ENCODE results near the gene TRPM2. TPM values are rescaled to one million over a fixed set of nuclear protein-coding genes. Genes with fewer than 3 reads are reported as not detected.
"Not testable (repeated sequence)": the region's sequence is repeated elsewhere in the genome, so short reads cannot be mapped to it uniquely, and the experiment has no call there.

The TRPM2 gene
- total RNA-seq, 2 donors from 2014 or later, result 1.6 to 12.5 TPM

GRCh38 chr21:44479556-44480199, 126.3 kb downstream of the TRPM2 start:
- not testable (repeated sequence) for H3K27me3 ChIP-seq (ENCODE audit: control insufficient read depth, insufficient read depth, low read length, poor library complexity, severe bottlenecking); H3K4me1 ChIP-seq (ENCODE audit: control insufficient read depth, insufficient read depth, low read length); H3K9ac ChIP-seq (ENCODE audit: extremely low read depth, low read length, poor library complexity, severe bottlenecking); H3K27me3 Mint-ChIP-seq (ENCODE audit: insufficient read depth); H3K36me3 Mint-ChIP-seq (ENCODE audit: low read depth); H3K27ac ChIP-seq (ENCODE audit: low read depth, low read length); H3K27ac Mint-ChIP-seq; H3K4me3 Mint-ChIP-seq; H3K4me3 ChIP-seq (ENCODE audit: low read length)
- peak; percentile 84 for TF ChIP-seq CTCF (conservative IDR thresholded peaks at IDR 0.05)
- peak; percentile 83 for DNase-seq
- Mint-ChIP-seq H3K4me1 (peaks cover 11% of the 10 kb centered on the region), H3K9me3 (peaks cover 17% of the 10 kb centered on the region)
- Histone ChIP-seq H3K9me3 (ENCODE audit: control insufficient read depth, low read length) (peaks cover 22% of the 10 kb centered on the region), H3K36me3 (ENCODE audit: control insufficient read depth, insufficient read depth, low read length) (peaks cover 42% of the 10 kb centered on the region)
- WGBS, 2 experiments (ENCODE audit: insufficient coverage in 1 of 2, insufficient read length in 1 of 2), result 56 to 100% methylated on average over 4 to 20 of the region's 21 CpGs

- no peak overlapping the region for H3K9ac ChIP-seq (ENCODE audit: extremely low read depth, low read length, poor library complexity, severe bottlenecking)
- DNase-seq, result no peak
- peaks cover 7% of the 10 kb centered on the region for H3K36me3 Mint-ChIP-seq (ENCODE audit: low read depth)
- peaks cover 40% of the 10 kb centered on the region for H3K36me3 ChIP-seq (ENCODE audit: control insufficient read depth, insufficient read depth, low read length)
- H3K9me3 Mint-ChIP-seq, result peaks cover 17% of the 10 kb centered on the region
- no peak overlapping the region for H3K27ac Mint-ChIP-seq
- no peaks in the 10 kb centered on the region for H3K4me1 ChIP-seq (ENCODE audit: control insufficient read depth, insufficient read depth, low read length)
- H3K9me3 ChIP-seq (ENCODE audit: control insufficient read depth, low read length), result peaks cover 22% of the 10 kb centered on the region
- H3K4me1 Mint-ChIP-seq, result peaks cover 11% of the 10 kb centered on the region
- TF ChIP-seq CTCF (conservative IDR thresholded peaks at IDR 0.05), result no peak
- 93% methylated on average over 5 to 16 of the region's 16 CpGs for WGBS, 2 experiments (ENCODE audit: insufficient coverage in 1 of 2, insufficient read length in 1 of 2)
- H3K4me3 Mint-ChIP-seq, result no peak overlapping the region
- H3K27me3 Mint-ChIP-seq (ENCODE audit: insufficient read depth), result no peaks in the 10 kb centered on the region
- no peak overlapping the region for H3K27ac ChIP-seq (ENCODE audit: low read depth, low read length)
- H3K4me3 ChIP-seq (ENCODE audit: low read length), result no peak overlapping the region
- no peaks in the 10 kb centered on the region for H3K27me3 ChIP-seq (ENCODE audit: control insufficient read depth, insufficient read depth, low read length, poor library complexity, severe bottlenecking)
Measured at GRCh38 chr21:44480200-44481053, 127.0 kb downstream of the TRPM2 start.

- no peak for TF ChIP-seq CTCF (conservative IDR thresholded peaks at IDR 0.05)
- Histone ChIP-seq H3K27me3 (ENCODE audit: control insufficient read depth, insufficient read depth, low read length, poor library complexity, severe bottlenecking) (no peaks in the 10 kb centered on the region), H3K4me3 (ENCODE audit: low read length) (peak overlapping the region; percentile 64), H3K9me3 (ENCODE audit: control insufficient read depth, low read length) (peaks cover 24% of the 10 kb centered on the region), H3K36me3 (ENCODE audit: control insufficient read depth, insufficient read depth, low read length) (peaks cover 18% of the 10 kb centered on the region), H3K27ac (ENCODE audit: low read depth, low read length) (peak overlapping the region; percentile 24), H3K9ac (ENCODE audit: extremely low read depth, low read length, poor library complexity, severe bottlenecking) (peak overlapping the region; percentile 49), H3K4me1 (ENCODE audit: control insufficient read depth, insufficient read depth, low read length) (no peaks in the 10 kb centered on the region)
- Mint-ChIP-seq H3K27me3 (ENCODE audit: insufficient read depth) (no peaks in the 10 kb centered on the region), H3K4me1 (peaks cover 13% of the 10 kb centered on the region), H3K4me3 (no peak overlapping the region), H3K27ac (no peak overlapping the region), H3K9me3 (peaks cover 20% of the 10 kb centered on the region), H3K36me3 (ENCODE audit: low read depth) (peaks cover 7% of the 10 kb centered on the region)
- DNase-seq, result no peak
- WGBS, 2 experiments (ENCODE audit: insufficient coverage in 1 of 2, insufficient read length in 1 of 2), result 84 to 88% methylated on average over 10 to 14 of the region's 14 CpGs
Measured at GRCh38 chr21:44482581-44483287, 129.3 kb downstream of the TRPM2 start.

Measured in endodermal cell (in vitro differentiated cells).